HL-60 (cell line): Measurements from ENCODE around the gene HECW1.
"Not testable (repeated sequence)": the region's sequence is repeated elsewhere in the genome, so short reads cannot be mapped to it uniquely, and the experiment has no call there.

ENCODE experiments used
- DNase-seq, 2 experiments: peaks; one replicate each; pipeline ENCODE4 v3.0.0-alpha.2; 2010 to 2020; ENCODE audit warnings: low read depth in 1 of 2, low spot score in 1 of 2
- H3K27ac ChIP-seq: fragments of 250-450 bp; sonication (Bioruptor Pico); replicated peaks from 2 replicates; pipeline ENCODE4 v1.5.1; 2020; ENCODE audit warnings: mild to moderate bottlenecking, moderate library complexity
- H3K27me3 ChIP-seq: fragments of 250-450 bp; sonication (Bioruptor Pico); 2 replicates; pipeline ENCODE4 v1.5.1; 2021; ENCODE audit warnings: mild to moderate bottlenecking, moderate library complexity; ENCODE audit not compliant: insufficient read depth, poor library complexity, severe bottlenecking
- H3K4me3 ChIP-seq: replicated peaks from 2 replicates; pipeline ENCODE4 v1.5.1; 2011; ENCODE audit warnings: mild to moderate bottlenecking, control low read depth, low read length; ENCODE audit not compliant: insufficient read depth
- CTCF ChIP-seq: IDR thresholded peaks from one replicate; pipeline ENCODE4 v1.5.1; 2011; ENCODE audit warnings: low read length, control low read depth, inconsistent platforms; ENCODE audit not compliant: insufficient read depth
- GABPA ChIP-seq: IDR thresholded peaks from 2 replicates; pipeline ENCODE4 v1.6.1; 2012; ENCODE audit warnings: low read depth
- POLR2AphosphoS5 ChIP-seq: IDR thresholded peaks from 2 replicates; pipeline ENCODE4 v1.6.1; 2012; ENCODE audit warnings: low read depth
- REST ChIP-seq: IDR thresholded peaks from 2 replicates; pipeline ENCODE4 v1.6.1; 2012; ENCODE audit warnings: low read depth; ENCODE audit not compliant: insufficient replicate concordance
- SPI1 ChIP-seq: IDR thresholded peaks from 2 replicates; pipeline ENCODE4 v1.6.1; 2012; ENCODE audit warnings: low read depth, mild to moderate bottlenecking, borderline replicate concordance

Gene HECW1

GRCh38 chr7:43217055-43217454 is 104.6 kb downstream of the HECW1 start:
- Histone ChIP-seq H3K27me3 (peaks cover 2% of the 10 kb centered on the region), H3K4me3 (no peak overlapping the region), H3K27ac (no peak overlapping the region)
- DNase-seq, result no peak
- TF ChIP-seq REST, result no peak
- no peak for TF ChIP-seq GABPA
- no peak for TF ChIP-seq POLR2AphosphoS5
- no peak for TF ChIP-seq CTCF
- TF ChIP-seq SPI1, result no peak

GRCh38 chr7:43218901-43219300 is 106.5 kb downstream of the HECW1 start:
- not testable (repeated sequence) for H3K27ac ChIP-seq, DNase-seq

GRCh38 chr7:43220250-43220649 is 107.8 kb downstream of the HECW1 start:
- Histone ChIP-seq H3K4me3 (no peak overlapping the region), H3K27ac (no peak overlapping the region), H3K27me3 (peaks cover 2% of the 10 kb centered on the region)
- TF ChIP-seq SPI1, result no peak
- TF ChIP-seq CTCF, result no peak
- TF ChIP-seq GABPA, result no peak
- TF ChIP-seq REST, result no peak
- TF ChIP-seq POLR2AphosphoS5, result no peak
- no peak for DNase-seq

More at GRCh38 chr7:43218901-43219300, 106.5 kb downstream of the HECW1 start:
- H3K27me3 ChIP-seq, H3K4me3 ChIP-seq: not testable (repeated sequence)

GRCh38 chr7:43220742-43221141 is 108.3 kb downstream of the HECW1 start:
- H3K27ac ChIP-seq, result no peak overlapping the region
- no peak for TF ChIP-seq POLR2AphosphoS5
- TF ChIP-seq CTCF, result no peak
- TF ChIP-seq REST, result no peak
- no peak for TF ChIP-seq SPI1
- no peak for TF ChIP-seq GABPA
- H3K4me3 ChIP-seq, result no peak overlapping the region
- peaks cover 2% of the 10 kb centered on the region for H3K27me3 ChIP-seq
- no peak for DNase-seq
